ENCODE results near the gene DGKD. TPM values are rescaled to one million over a fixed set of nuclear protein-coding genes. Genes with fewer than 3 reads are reported as not detected.

DGKD gene
- total RNA-seq, 4 donors from 2014 or later = 67.7 to 195 (median 125) TPM

DNA sequence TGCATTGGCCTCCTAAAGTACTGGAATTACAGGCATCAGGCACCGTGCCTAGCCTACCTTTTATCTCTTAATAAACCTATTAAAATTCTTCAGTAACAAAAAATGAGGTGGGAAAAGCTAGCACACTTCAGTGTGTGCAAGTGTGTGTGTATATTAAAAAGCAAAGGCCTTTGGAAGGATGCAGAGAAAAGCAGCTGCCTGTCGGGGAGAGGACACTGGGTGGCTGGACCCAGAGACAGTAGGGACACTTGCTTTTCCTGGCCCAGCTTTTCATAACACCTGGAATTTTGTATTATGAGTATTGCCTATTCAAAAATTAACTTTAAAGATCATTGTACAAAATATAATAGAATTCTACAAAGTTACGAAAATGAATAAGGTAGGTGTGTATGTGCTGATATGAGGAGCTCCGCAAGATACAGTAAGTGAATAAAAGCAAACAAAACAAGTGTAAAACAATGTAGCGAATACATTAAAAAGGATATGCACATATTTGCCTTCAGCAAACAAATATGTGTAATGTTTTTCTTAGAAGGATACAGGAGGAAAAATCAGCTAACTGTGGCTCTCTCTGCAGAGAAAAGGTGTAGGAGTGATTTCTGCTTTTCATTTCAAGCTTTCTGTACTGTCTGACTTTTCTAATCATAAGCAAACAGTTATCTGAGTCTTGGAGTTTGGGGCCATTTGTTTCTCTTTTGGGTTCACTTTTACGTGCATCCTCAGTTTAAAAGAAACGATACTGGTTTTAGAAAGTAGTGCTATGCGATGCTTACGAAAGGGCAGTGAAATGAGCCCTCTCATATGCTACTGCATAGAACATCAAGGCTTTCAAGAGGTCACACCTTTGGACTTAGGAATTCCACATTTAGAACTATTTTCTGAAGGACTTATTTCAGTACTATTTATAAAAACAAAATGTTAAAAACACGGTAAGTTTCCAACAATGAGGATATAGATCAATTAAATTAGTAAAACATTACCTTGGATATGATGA lies 141.5 kb downstream of the DGKD start:
- Histone ChIP-seq H3K4me3 (no peak overlapping the region), H3K4me1 (no peaks in the 10 kb centered on the region), H3K27ac (no peak overlapping the region), H3K36me3 (peaks cover 0 to 65% (median 0%) of the 10 kb centered on the region in 3 donors), H3K9me3 (no peaks in the 10 kb centered on the region), H3K27me3 (no peaks in the 10 kb centered on the region)
- TF ChIP-seq, protein P1, sequence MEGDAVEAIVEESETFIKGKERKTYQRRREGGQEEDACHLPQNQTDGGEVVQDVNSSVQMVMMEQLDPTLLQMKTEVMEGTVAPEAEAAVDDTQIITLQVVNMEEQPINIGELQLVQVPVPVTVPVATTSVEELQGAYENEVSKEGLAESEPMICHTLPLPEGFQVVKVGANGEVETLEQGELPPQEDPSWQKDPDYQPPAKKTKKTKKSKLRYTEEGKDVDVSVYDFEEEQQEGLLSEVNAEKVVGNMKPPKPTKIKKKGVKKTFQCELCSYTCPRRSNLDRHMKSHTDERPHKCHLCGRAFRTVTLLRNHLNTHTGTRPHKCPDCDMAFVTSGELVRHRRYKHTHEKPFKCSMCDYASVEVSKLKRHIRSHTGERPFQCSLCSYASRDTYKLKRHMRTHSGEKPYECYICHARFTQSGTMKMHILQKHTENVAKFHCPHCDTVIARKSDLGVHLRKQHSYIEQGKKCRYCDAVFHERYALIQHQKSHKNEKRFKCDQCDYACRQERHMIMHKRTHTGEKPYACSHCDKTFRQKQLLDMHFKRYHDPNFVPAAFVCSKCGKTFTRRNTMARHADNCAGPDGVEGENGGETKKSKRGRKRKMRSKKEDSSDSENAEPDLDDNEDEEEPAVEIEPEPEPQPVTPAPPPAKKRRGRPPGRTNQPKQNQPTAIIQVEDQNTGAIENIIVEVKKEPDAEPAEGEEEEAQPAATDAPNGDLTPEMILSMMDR (IDR thresholded peaks at IDR 0.05) = no peak
- TF ChIP-seq POLR2A (IDR thresholded peaks at IDR 0.05) = no peak
- DNase-seq = no peak

DNA sequence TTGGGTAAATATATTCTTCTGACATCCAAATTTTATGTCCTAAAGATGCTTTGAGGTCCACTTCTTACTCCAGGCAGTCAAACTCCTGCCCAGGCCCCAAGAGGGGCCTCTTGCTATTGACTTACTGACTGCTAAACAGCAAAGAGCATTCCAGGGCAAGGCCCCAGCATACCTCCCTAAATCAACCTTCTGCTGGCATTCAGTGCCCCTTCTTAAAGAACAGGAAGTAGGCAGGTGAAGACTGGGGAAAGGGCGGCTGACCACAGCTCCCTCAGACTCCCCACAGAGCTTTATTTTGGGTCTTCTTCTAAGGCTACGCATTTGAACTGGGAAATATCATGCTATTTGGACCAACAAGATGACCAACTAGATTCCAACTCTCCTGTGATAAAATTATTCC lies 143.4 kb downstream of the DGKD start:
- DNase-seq = no peak
- TF ChIP-seq, protein P1 (IDR thresholded peaks at IDR 0.05) = no peak
- no peak for TF ChIP-seq POLR2A (IDR thresholded peaks at IDR 0.05)
- Histone ChIP-seq H3K27me3 (no peaks in the 10 kb centered on the region), H3K4me3 (no peak overlapping the region), H3K36me3 (peaks cover 0 to 48% (median 0%) of the 10 kb centered on the region in 3 donors), H3K27ac (no peak overlapping the region), H3K9me3 (no peaks in the 10 kb centered on the region), H3K4me1 (no peaks in the 10 kb centered on the region)

DNA sequence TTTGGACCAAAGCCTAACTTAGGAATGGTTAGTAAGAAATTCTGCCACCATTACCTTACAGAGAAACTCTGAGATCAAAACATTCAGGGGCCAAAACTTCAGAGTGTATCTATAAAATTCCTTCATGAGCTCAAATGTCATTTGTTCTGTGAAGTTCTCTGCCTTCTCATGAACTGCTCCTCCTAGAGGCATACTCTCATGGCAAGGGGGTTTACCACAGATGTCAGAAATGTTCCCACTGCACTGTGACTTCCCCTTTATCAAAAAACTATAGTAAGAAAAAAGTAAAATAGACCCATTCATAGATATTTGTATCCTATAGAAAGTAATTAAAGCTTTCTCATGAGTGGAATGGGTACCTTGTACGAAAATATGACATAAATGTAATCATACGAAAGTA lies 143.8 kb downstream of the DGKD start:
- Histone ChIP-seq H3K4me1 (no peaks in the 10 kb centered on the region), H3K4me3 (no peak overlapping the region), H3K9me3 (peaks cover 0 to 3% (median 0%) of the 10 kb centered on the region in 4 donors), H3K27me3 (no peaks in the 10 kb centered on the region), H3K36me3 (peaks cover 0 to 46% (median 0%) of the 10 kb centered on the region in 3 donors), H3K27ac (no peak overlapping the region)
- TF ChIP-seq, protein P1 (IDR thresholded peaks at IDR 0.05) = no peak
- no peak for TF ChIP-seq POLR2A (IDR thresholded peaks at IDR 0.05)
- DNase-seq = no peak

DNA sequence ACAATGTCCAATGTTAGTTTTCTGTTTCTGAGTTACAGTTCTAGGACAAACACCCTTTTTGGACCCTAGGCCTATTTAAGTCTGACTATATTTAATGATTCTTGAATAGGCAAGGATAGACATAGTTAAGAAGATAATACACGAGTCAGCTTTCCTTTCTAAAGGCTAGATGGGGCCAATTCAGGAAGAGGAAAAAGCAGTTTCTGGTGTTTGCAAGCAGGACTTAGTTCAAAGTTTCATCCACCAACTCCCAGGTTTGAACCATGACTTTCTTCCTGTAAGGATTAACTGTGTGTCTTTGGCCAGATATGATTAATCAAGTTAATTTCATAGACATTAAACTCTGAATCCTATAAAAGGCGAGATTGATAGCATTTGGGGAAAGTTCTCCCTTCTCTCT lies 145.6 kb downstream of the DGKD start:
- no peak overlapping the region for H3K27ac ChIP-seq
- H3K9me3 ChIP-seq = peaks cover 0 to 12% (median 0%) of the 10 kb centered on the region in 4 donors
- H3K4me1 ChIP-seq = no peaks in the 10 kb centered on the region
- H3K27me3 ChIP-seq = no peaks in the 10 kb centered on the region
- H3K36me3 ChIP-seq = peaks cover 0 to 43% (median 0%) of the 10 kb centered on the region in 3 donors
- no peak for DNase-seq
- no peak overlapping the region for H3K4me3 ChIP-seq
- TF ChIP-seq, protein P1 (IDR thresholded peaks at IDR 0.05) = no peak
- no peak for TF ChIP-seq POLR2A (IDR thresholded peaks at IDR 0.05)

DNA sequence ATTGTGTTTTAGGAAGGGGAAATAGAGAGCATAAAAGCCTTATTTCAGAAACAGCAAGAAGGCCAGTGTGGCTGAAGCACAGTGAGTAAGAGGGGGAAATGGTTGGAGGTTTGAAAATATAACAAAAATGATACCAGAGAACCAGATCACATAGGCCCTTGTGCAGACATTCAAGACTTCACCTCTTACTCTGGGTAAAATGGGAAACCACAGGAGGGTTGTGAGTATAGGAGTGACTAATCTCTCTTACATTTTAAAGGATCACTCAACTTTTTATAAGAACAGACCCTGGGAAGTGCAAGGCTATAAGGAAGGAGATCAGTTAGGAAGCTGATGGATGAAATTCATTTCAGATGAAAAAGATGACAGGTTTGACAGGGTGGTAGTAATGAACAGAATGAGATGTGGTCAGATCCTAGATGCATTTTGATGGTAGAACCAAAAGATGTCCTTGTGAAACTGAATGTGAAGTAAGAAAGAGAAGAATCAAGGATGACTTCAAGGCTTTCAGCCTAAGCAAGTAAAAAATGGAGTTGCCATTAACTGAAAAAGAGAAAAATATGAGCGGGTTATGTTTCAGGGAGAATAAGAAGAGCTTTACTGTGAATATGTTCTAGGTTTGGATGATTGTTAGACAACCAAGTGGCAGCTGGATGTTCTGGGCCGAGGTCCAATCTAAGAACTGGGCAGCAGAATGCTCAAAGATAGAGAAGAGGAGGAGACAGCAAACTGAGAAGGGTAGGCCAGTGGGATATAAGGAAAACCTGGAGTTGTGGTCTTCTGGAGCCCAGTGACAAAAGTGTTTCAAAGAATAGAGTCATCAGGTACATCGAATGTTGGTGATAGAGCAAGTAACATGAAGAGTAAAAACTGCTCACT lies 147.1 kb downstream of the DGKD start:
- Histone ChIP-seq H3K4me3 (no peak overlapping the region), H3K9me3 (peaks cover 0 to 12% (median 0%) of the 10 kb centered on the region in 4 donors), H3K27me3 (no peaks in the 10 kb centered on the region), H3K36me3 (peaks cover 0 to 34% (median 0%) of the 10 kb centered on the region in 3 donors), H3K4me1 (no peaks in the 10 kb centered on the region), H3K27ac (no peak overlapping the region)
- no peak for TF ChIP-seq POLR2A (IDR thresholded peaks at IDR 0.05)
- TF ChIP-seq, protein P1 (IDR thresholded peaks at IDR 0.05) = no peak
- DNase-seq = no peak

All from Peyer's patch (tissue), 4 donors.